Transverse colon (tissue), 4 donors: ENCODE measurements around the gene CARS2. TPM values are rescaled to one million over a fixed set of nuclear protein-coding genes. Genes with fewer than 3 reads are reported as not detected.
A peak's percentile ranks its signal among the peaks of the same experiment; 100 is the strongest.

Source experiments
- DNase-seq: peaks from one replicate; pipeline ENCODE4 v3.0.0-alpha.2; 2019
- H3K27ac ChIP-seq, 4 donors: fragments of 200-600 bp; sonication (generic); 2 replicates each; pipeline ENCODE4 v1.5.1; 2016 to 2018; ENCODE audit warnings: inconsistent platforms in 4 of 4
- H3K27me3 ChIP-seq: fragments of 200-600 bp; sonication (generic); 2 replicates; pipeline ENCODE4 v1.5.1; 2017; ENCODE audit warnings: inconsistent platforms
- H3K36me3 ChIP-seq, 4 donors: fragments of 200-600 bp; sonication (generic); 2 replicates each; pipeline ENCODE4 v1.5.1; 2017 to 2019; ENCODE audit warnings: inconsistent platforms in 4 of 4
- H3K4me1 ChIP-seq, 4 donors: fragments of 200-600 bp; sonication (generic); 2 replicates each; pipeline ENCODE4 v1.5.1; 2017 to 2020; ENCODE audit warnings: inconsistent platforms in 4 of 4
- H3K4me3 ChIP-seq, 4 donors: fragments of 200-600 bp; sonication (generic); 1 replicate in 1 of 4; 2 replicates in 3 of 4; pipeline versions ENCODE4 v1.5.1 to v1.6.1; 2017 to 2019; ENCODE audit warnings: inconsistent platforms in 4 of 4
- H3K9me3 ChIP-seq, 2 donors: fragments of 200-600 bp; sonication (generic); 2 replicates each; pipeline ENCODE4 v1.5.1; 2017 to 2019; ENCODE audit warnings: inconsistent platforms in 2 of 2
- EP300 ChIP-seq: sonication (generic); formaldehyde crosslinking; IDR thresholded peaks from one replicate; pipeline ENCODE4 v1.6.1; 2017; ENCODE audit warnings: antibody characterized with exemption, low read depth
- POLR2A ChIP-seq: fragments of 450-650 bp; IDR thresholded peaks from one replicate; pipeline ENCODE4 v1.6.1; 2016; ENCODE audit warnings: antibody characterized with exemption, mild to moderate bottlenecking, moderate library complexity
- POLR2AphosphoS5 ChIP-seq, 3 donors: sonication (generic); formaldehyde crosslinking; IDR thresholded peaks; one replicate each; pipeline ENCODE4 v1.6.1; 2016; ENCODE audit warnings: antibody characterized with exemption in 3 of 3
- WGBS, 2 donors: methylation state at CpG; one replicate each; pipeline ENCODE4 v1.1.5; 2018; ENCODE audit warnings: low coverage in 1 of 2; 5-methylcytosine and 5-hydroxymethylcytosine counted together
- in situ Hi-C, 4 donors: fragments of 200-750 bp; cut with MboI; loops; one replicate each; pipeline versions ENCODE4 v1.15.0 to v1.15.1; 2017; ENCODE audit warnings: low sequenced_read_pairs in 3 of 4, low pct_ligation_motif_present in 1 of 4, low pct_unique_long_range_greater_than_20kb in 1 of 4
- intact Hi-C: fragments of 100-400 bp; cut with DNase I; formaldehyde crosslinking; loops from one replicate; pipeline ENCODE4 v1.15.1; 2023; ENCODE audit warnings: low total_unique reads
- total RNA-seq, 4 donors: library from RNA; depleted of rRNA; stranded (reverse); fragments of >200 nt; gene quantifications; one replicate each; pipeline ENCODE4 v1.1.0, GENCODE V29; 2016
- TF ChIP-seq, protein P1 (sequence below), 5 experiments: fragments of 200-600 bp in 3 of 5; fragments of 450-650 bp in 2 of 5; sonication (generic) in 3 of 5; IDR thresholded peaks; 1 replicate in 2 of 5; 2 replicates in 3 of 5; pipeline ENCODE4 v1.5.1; 2016 to 2017; ENCODE audit warnings: antibody characterized with exemption in 5 of 5, inconsistent platforms in 3 of 5, mild to moderate bottlenecking in 2 of 5, moderate library complexity in 1 of 5

Gene CARS2
- total RNA-seq, 4 donors from 2014 or later = 35.2 to 152 (median 56.2) TPM

DNA sequence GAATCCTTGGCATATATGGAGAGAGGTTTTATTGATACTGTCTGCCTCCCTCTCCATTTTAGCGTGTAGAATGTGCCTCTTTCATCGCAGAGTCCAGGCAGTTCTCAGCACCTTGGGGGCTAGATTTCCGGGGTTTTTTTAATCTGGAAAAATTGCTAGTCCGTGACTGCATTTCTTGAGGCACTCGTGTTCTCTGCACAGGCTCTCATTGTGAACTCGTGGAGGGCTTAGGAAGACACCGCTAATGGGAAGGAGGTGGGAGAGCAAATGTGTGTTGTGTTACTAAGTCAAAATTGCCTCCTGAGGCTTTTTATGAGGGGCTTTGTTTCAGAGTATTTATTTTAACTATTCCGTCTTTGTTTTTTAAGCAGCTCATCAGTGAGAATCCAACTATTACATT, 17.7 kb upstream of the CARS2 start:
- intact Hi-C loops (no loop called here), in situ Hi-C loops (loop anchor here in 2 of 4 donors (25.0 kb wide), 3 partner anchors 111 to 439 kb away; partner anchors contain the start of genes ANKRD10 (in 2 of the 2) and NAXD (in 1 of the 2))
- no peak overlapping the region for H3K4me3 ChIP-seq
- peaks cover 0 to 1% (median 0%) of the 10 kb centered on the region in 4 donors for H3K4me1 ChIP-seq
- DNase-seq = no peak
- H3K27ac ChIP-seq = no peak overlapping the region
- H3K9me3 ChIP-seq = no peaks in the 10 kb centered on the region
- H3K36me3 ChIP-seq = peaks cover 0 to 19% (median 2%) of the 10 kb centered on the region in 4 donors
- WGBS, 2 donors = 72 to 79% methylated on average over 8 of the region's 8 CpGs
- TF ChIP-seq, protein P1, sequence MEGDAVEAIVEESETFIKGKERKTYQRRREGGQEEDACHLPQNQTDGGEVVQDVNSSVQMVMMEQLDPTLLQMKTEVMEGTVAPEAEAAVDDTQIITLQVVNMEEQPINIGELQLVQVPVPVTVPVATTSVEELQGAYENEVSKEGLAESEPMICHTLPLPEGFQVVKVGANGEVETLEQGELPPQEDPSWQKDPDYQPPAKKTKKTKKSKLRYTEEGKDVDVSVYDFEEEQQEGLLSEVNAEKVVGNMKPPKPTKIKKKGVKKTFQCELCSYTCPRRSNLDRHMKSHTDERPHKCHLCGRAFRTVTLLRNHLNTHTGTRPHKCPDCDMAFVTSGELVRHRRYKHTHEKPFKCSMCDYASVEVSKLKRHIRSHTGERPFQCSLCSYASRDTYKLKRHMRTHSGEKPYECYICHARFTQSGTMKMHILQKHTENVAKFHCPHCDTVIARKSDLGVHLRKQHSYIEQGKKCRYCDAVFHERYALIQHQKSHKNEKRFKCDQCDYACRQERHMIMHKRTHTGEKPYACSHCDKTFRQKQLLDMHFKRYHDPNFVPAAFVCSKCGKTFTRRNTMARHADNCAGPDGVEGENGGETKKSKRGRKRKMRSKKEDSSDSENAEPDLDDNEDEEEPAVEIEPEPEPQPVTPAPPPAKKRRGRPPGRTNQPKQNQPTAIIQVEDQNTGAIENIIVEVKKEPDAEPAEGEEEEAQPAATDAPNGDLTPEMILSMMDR (IDR thresholded peaks at IDR 0.05) = no peak
- TF ChIP-seq EP300 (no peak), POLR2AphosphoS5 (IDR thresholded peaks at IDR 0.05) (no peak), POLR2A (no peak)
- H3K27me3 ChIP-seq = no peaks in the 10 kb centered on the region

DNA sequence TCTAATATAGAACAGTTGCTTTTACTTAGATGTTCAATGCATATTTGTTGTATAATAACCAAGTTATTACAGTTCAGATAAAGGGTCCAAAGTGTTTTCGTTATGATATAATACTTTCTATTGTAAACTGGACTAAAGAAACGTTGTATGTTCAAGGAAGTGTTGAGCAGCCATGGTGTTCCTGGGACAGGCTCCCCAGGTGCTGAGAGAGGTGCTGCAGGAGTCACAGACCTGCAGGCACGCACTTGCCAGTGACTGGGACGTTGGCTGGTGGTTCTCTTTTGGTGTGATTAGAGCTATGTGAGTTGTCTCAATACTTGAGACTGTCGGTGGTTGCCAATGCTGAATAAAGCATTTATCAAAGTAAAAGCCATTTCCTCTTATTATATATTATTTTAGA, 17.1 kb upstream of the CARS2 start:
- Histone ChIP-seq H3K27ac (no peak overlapping the region), H3K9me3 (no peaks in the 10 kb centered on the region), H3K27me3 (no peaks in the 10 kb centered on the region), H3K4me1 (peaks cover 0 to 7% (median 5%) of the 10 kb centered on the region in 4 donors), H3K36me3 (peaks cover 0 to 19% (median 2%) of the 10 kb centered on the region in 4 donors), H3K4me3 (no peak overlapping the region)
- TF ChIP-seq POLR2A (no peak), EP300 (no peak), POLR2AphosphoS5 (IDR thresholded peaks at IDR 0.05) (no peak)
- TF ChIP-seq, protein P1 (IDR thresholded peaks at IDR 0.05) = no peak
- intact Hi-C loops = no loop called here
- no peak for DNase-seq
- in situ Hi-C loops = loop anchor here in 2 of 4 donors (25.0 kb wide), 3 partner anchors 111 to 439 kb away; partner anchors contain the start of genes ANKRD10 (in 2 of the 2) and NAXD (in 1 of the 2)
- 52 to 53% methylated on average over 5 of the region's 5 CpGs for WGBS, 2 donors

DNA sequence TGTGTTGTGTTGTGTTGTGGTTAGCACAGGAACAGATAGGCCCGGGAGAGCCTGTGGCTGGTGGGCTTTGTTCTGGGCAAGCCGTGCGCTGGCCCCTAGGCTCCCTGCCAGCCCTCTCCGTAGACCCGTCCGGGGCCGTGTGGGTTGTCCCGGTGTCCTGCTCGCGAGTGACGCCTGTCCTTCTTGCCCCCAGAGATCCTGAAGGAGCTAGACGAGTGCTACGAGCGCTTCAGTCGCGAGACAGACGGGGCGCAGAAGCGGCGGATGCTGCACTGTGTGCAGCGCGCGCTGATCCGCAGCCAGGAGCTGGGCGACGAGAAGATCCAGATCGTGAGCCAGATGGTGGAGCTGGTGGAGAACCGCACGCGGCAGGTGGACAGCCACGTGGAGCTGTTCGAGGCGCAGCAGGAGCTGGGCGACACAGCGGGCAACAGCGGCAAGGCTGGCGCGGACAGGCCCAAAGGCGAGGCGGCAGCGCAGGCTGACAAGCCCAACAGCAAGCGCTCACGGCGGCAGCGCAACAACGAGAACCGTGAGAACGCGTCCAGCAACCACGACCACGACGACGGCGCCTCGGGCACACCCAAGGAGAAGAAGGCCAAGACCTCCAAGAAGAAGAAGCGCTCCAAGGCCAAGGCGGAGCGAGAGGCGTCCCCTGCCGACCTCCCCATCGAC, 13.3 kb upstream of the CARS2 start:
- TF ChIP-seq POLR2A = no peak
- no peak for TF ChIP-seq POLR2AphosphoS5 (IDR thresholded peaks at IDR 0.05)
- no peak for TF ChIP-seq EP300
- TF ChIP-seq, protein P1 (IDR thresholded peaks at IDR 0.05) = no peak
- DNase-seq = no peak
- Histone ChIP-seq H3K4me1 (peaks cover 5 to 23% (median 21%) of the 10 kb centered on the region in 4 donors), H3K36me3 (peaks cover 0 to 19% (median 2%) of the 10 kb centered on the region in 4 donors), H3K27me3 (no peaks in the 10 kb centered on the region), H3K9me3 (no peaks in the 10 kb centered on the region), H3K4me3 (no peak overlapping the region), H3K27ac (no peak overlapping the region)
- intact Hi-C loops = no loop called here
- 93 to 97% methylated on average over 3 to 61 of the region's 61 CpGs for WGBS, 2 donors
- in situ Hi-C loops = loop anchor here in 2 of 4 donors (25.0 kb wide), 3 partner anchors 107 to 443 kb away; partner anchors contain the start of genes ANKRD10 (in 2 of the 2) and NAXD (in 1 of the 2)

DNA sequence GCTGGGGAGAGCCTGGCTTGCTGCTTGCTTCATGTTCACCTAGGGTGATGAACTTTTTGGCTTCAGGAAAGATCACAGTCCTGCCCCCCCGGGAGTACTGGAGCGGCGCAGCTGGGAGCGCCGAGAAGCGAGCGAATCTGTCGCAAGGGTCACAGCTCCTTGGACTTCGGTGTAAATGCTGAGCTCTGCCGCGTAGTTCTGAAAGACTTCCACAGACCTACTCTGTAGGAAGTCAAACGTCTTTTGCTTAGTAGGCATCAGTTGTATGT, 10.3 kb upstream of the CARS2 start:
- peak; percentile 69 for DNase-seq
- TF ChIP-seq, protein P1 (IDR thresholded peaks at IDR 0.05) = no peak
- TF ChIP-seq POLR2A (no peak), EP300 (no peak), POLR2AphosphoS5 (IDR thresholded peaks at IDR 0.05) (peak in 2 of 3 donors; percentile 2 to 7)
- H3K4me1 ChIP-seq = peaks cover 10 to 31% (median 27%) of the 10 kb centered on the region in 4 donors
- peaks cover 0 to 13% (median under 1%) of the 10 kb centered on the region in 4 donors for H3K36me3 ChIP-seq
- 0% methylated on average over 4 to 11 of the region's 12 CpGs for WGBS, 2 donors
- intact Hi-C loops = no loop called here
- H3K9me3 ChIP-seq = no peaks in the 10 kb centered on the region
- H3K27ac ChIP-seq = peak overlapping the region; percentile 94 to 98 (median 96)
- in situ Hi-C loops = loop anchor here in 2 of 4 donors (25.0 kb wide), 3 partner anchors 104 to 446 kb away; partner anchors contain the start of genes ANKRD10 (in 2 of the 2) and NAXD (in 1 of the 2)
- H3K4me3 ChIP-seq = peak overlapping the region; percentile 47 to 89 (median 78)
- no peaks in the 10 kb centered on the region for H3K27me3 ChIP-seq
